Middle frontal gyrus (tissue), 1 donor: ENCODE data around the gene WSB2.
"Not testable (repeated sequence)": the region's sequence is repeated elsewhere in the genome, so short reads cannot be mapped to it uniquely, and the experiment has no call there.

Source experiments
- DNase-seq: peaks from one replicate; pipeline ENCODE4 v3.0.0-alpha.2; 2015; ENCODE audit warnings: low spot score; ENCODE audit errors: extremely low spot score

Gene WSB2

GRCh38 chr12:118035190-118036041 is 25.6 kb downstream of the WSB2 start:
- DNase-seq: no peak

- peak; percentile 41 for DNase-seq
These were observed 26.4 kb downstream of the WSB2 start for GRCh38 chr12:118034429-118035189.

- DNase-seq: no peak
These were observed 27.1 kb downstream of the WSB2 start for GRCh38 chr12:118033902-118034301.

- no peak for DNase-seq
These were observed 27.7 kb downstream of the WSB2 start for GRCh38 chr12:118033323-118033722.

- no peak for DNase-seq
These were observed 28.8 kb downstream of the WSB2 start for GRCh38 chr12:118032188-118032587.

- DNase-seq: no peak
These were observed 31.8 kb downstream of the WSB2 start for GRCh38 chr12:118029166-118029565.

- DNase-seq: peak; percentile 64
These were observed 35.8 kb downstream of the WSB2 start for GRCh38 chr12:118025168-118025567.

GRCh38 chr12:118023301-118023860 is 37.6 kb downstream of the WSB2 start:
- no peak for DNase-seq

- DNase-seq: no peak
These were observed 38.3 kb downstream of the WSB2 start for GRCh38 chr12:118022728-118023109.

- not testable (repeated sequence) for DNase-seq
These were observed 38.8 kb downstream of the WSB2 start for GRCh38 chr12:118022097-118022727.

GRCh38 chr12:118020036-118020435 is 40.9 kb downstream of the WSB2 start:
- DNase-seq: no peak

- no peak for DNase-seq
These were observed 43.1 kb downstream of the WSB2 start for GRCh38 chr12:118017926-118018325.

- peak; percentile 97 for DNase-seq
These were observed 44.3 kb downstream of the WSB2 start, which contains the start of gene RFC5 for GRCh38 chr12:118016424-118017264. TSS of gene RFC5 (plus strand) at chr12:118016703. CDS start at chr12:118016828, 125 bp downstream.

- no peak for DNase-seq
These were observed 45.0 kb downstream of the WSB2 start for GRCh38 chr12:118015944-118016343.

- no peak for DNase-seq
These were observed 45.7 kb downstream of the WSB2 start for GRCh38 chr12:118015306-118015705.

GRCh38 chr12:118013283-118013682 is 47.7 kb downstream of the WSB2 start:
- DNase-seq: no peak

- DNase-seq: no peak
These were observed 49.0 kb downstream of the WSB2 start for GRCh38 chr12:118011961-118012360.

GRCh38 chr12:118011377-118011776 is 49.6 kb downstream of the WSB2 start:
- no peak for DNase-seq

- no peak for DNase-seq
These were observed 50.1 kb downstream of the WSB2 start for GRCh38 chr12:118010903-118011302.

- DNase-seq: not testable (repeated sequence)
These were observed 61.2 kb downstream of the WSB2 start for GRCh38 chr12:117999806-118000205.

GRCh38 chr12:117998719-117999118 is 62.3 kb downstream of the WSB2 start:
- no peak for DNase-seq
